ENCODE data around the gene UNC13B.
"Not testable (repeated sequence)": the region's sequence is repeated elsewhere in the genome, so short reads cannot be mapped to it uniquely, and the experiment has no call there.

UNC13B gene

DNA sequence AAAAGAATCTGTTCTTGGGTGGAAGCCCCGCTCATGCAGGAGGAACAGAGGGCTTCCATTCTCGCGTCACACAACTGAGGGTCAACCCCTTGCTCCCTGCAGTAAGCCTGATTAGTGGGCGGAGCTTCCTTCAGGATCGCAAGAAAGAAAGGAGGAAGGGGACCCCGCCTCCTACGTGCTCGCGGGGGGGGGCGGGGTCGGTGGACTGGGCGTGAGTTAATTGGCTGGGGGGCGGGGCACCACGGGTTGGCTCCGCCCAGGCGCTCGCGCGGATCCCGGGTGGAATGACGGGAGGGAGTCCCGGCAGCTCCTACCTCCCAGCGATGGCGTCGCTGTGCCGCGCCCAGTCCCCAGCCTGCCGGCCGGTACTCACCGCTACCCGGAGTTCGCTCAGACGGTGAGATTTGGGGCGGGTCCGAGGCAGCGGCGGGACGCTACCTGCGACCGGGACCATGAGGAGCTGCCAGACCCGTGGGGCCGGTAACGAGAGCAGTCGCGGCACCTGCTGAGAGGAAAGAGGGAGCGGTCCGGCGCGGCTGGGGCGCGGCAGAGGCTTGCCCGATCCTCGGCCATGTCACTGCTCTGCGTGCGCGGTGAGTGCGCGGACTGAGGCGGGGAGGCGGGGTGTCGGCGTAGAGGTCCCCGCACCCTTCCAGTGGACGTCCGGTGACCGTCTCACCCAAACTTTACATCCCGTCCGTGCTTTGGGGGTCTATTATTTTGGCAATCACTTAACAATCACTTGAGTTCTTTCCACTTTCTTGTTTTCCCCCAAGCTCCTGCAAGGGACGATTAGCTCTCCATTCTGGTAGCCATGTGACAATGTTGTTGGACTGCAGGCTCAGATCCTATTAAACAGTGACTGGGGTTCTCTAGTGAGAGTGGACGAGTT, at the start of gene UNC13B:
UNC13B (plus strand) TSS at position 297 of the 892 bp plus-strand sequence; CDS start at position 572, 275 bp downstream.
- DNase-seq, result peak; percentile 59 to 97 (median 89)

DNA sequence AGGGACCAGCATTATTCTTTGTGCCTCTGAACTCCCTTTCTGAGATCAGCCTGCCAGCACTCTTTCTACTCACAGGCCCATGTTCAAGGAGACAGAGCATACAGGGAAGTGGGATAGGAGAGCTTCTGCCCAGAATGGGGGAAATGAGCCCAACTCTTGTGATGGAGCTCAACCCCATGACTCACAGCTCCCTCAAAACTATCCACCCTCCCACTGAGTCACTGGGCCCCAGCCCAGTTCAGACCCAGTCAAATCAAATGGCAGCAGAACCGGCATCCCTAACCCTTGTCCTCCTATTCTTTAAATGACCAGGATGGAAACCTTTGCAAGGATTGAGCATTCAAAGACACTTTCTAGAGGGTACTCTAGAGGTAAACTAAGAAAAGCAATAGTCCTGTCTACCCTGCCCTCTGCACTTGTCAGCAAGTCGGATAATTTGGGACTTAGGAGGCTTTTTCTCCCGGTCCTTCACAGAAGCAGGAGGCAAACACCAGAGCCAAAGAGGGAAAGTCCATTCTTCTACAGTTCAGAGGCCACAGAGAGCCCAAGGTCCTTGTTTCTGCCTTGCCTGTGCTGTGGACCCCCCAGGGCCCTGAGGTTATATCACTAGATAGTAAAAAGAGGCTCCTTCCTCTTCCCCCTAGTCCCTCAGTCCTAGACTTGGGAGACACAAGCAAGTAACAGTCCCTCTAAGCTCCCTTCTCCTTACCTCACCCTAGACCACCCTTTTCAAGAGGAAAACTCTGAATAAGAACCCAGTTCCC, 49.4 kb upstream of the UNC13B start:
- DNase-seq, result peak in 12 of 51 donors; percentile 10 to 54 (median 36)

DNA sequence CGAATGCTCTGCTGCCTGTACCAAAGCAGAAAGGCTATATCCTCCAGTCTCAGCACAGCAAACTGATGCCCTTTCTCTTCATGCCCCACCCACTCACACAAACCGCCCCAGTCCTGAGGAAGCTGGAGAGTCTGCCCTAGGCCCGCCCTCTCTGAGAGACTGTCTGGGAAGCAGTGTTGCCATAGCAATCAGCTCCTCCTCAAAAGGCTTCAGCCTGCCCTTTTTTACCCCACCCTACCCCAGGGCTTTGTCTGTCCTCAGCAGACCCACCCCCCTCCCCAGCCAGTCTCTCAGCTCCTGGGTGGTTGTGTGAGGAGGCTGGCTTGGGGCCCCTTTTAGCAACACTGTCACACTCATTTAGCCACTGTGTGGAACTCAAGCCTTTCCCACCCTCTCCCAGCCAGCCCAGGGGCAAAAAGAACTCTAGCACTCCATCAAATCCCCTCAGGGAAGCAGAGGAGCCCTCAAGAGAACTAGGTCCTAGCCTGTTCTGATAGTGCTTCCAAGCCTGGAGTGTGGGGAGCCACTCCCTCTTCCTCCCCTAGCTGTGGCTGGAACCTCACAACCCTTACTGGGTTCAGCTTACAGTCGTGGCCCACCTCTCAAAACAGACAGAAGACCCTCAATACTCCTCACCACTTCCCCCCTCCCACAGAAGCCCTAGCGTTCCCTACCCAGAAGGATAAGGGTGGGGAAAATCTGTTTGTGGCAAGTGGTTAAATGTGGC, 47.5 kb upstream of the UNC13B start:
- DNase-seq, result peak in 43 of 51 donors; percentile 20 to 91 (median 65)

DNA sequence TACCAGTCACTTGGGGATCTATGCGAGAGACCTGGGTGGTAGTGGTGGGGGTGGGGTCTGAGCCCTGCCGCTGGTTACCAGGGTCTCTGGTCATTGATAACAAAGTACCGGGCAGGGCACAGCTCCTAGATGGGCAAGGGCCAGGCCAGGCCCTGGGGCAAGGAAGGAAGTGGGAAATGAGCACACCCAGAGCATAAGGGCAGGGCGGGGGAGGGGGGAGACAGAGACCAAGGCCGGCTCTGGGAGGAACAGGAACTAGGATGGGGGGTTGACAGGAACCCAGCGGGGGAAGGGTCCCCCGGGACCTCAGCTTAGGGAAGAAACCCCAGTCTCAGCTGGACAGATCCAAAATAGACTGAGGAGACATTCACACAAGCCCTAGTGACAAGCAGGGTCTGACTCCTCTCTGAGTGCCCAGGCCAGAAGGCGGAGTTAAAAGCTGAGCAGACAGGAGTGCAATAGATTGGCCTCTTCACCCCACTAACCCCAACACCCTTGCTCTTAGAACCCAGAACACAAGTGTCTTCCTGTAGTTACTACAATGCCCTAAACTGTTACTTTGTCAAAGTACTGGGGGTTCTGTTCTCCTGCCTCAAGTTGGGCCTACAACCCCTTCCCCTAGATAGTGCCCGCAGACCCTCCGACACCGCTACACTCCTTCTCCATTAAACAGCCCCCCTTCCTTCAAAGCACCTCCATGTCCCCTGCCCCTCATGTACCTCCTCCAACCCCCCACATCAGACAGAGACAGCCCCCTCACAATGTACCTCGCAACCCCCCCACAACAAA, 46.8 kb upstream of the UNC13B start:
- DNase-seq, result peak in 29 of 51 donors; percentile 5 to 52 (median 28)

DNA sequence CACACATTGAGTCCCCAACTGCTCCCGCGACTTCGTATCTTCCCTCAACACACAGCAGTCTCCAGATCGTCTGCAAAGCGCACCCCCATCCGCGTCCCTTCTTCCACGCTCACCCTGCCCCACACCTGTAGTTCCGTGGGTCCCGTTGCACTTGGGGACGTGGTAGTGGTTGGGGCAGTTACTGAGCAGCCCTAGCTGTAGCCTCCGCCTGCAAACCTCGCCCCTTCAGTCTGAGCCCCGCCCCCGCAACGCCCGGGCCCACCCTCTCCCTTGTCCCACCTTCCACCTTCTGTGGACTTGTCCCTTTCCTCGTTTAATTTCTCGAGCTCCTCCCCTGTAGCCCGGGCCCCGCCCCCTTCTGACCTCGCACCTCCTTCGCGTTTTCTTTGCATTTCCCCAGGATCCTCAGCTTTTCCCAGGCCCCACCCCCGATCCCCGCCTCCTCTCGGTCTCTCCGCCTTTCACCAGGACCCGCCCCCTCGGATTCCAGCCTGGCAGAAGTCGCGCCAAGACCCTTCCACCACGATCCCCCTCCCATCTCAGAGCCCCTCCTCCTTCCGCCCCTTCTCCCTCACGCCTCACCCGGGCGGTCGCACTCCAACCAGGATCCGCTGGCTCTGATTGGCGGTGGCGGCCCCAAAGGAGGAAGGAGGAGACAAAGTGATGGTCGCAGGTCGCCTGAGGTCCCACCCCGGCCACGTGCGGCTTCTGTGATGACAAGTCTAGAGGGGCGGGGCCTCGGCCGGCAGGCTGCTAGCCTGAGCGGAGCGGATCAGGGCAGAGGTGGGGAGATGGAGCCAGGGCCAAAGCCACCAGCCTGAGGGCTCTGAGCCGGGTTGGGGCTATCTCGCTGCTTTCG, 45.9 kb upstream of the UNC13B start, which contains the start of gene ATOSB:
ATOSB (minus strand) TSS at position 183 of the 859 bp plus-strand sequence. CDS start 7,588 bp downstream, outside the sequence.
- peak; percentile 27 to 98 (median 88) for DNase-seq

DNA sequence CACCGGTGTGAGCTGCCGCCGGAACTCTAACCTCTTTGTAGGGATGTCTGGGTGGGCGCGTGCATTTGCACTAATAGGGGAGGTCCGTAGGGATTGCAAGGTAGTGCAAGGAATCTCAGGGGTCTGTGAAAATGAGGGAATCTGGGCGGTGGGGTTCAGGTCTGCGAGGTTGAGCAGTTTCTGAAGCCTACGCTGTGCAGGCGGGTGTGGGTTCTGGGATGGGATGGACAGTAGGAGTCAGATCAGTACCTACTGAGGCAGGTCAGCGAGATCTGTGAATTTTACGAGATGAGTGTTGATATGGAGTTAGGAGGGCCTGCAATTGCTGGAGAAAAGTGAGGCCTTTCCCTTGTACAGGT, 45.3 kb upstream of the UNC13B start:
- DNase-seq, result peak in 3 of 51 donors; percentile 43 to 56 (median 52)

DNA sequence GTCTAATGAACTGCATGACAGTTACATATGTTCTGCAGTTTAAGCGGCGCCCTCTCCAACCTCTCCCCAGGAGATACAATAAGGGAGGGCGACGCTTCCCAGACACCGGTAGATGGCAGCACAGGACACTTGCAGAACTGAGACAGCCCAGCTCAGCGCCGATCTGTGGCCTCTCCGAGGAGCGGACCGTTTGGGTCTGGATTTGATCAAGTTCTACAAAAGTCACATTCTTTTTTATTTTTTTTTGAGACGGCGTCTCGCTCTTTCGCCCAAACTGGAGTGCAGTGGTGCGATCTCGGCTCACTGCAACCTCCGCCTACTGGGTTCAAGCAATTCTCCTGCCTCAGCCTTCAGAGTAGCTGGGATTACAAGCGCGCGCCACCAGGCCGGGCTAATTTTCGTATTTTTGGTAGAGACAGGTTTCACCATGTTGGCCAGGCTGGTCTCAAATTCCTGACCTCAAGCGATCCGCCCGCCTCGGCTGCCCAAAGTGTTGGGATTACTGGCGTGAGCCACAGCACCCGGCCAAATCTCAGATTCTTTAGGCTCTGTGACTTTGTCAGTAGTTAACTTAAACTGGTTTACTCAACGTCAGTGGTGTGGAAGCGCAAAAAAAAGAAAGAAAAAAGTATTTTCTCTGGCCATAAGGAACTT, 44.8 kb upstream of the UNC13B start:
- DNase-seq, result peak in 49 of 51 donors; percentile 39 to 92 (median 79)

DNA sequence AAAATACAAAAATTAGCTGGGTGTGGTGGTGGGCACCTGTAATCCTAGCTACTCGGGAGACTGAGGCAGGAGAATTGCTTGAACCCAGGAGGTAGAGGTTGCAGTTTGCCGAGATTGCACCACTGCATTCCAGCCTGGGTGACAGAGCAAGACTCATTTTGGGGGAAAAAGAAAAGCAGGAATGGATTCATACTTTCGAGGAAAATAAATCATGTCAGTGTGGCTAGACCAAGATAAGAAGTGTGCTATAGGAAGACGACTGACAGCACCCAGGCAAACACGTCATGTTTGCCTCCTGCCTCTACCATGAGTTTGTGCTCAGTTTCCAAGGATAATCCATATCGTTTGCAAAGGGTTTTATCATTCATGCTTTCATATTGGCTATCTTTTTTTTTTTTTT, 26.9 kb upstream of the UNC13B start:
- DNase-seq, result no peak

DNA sequence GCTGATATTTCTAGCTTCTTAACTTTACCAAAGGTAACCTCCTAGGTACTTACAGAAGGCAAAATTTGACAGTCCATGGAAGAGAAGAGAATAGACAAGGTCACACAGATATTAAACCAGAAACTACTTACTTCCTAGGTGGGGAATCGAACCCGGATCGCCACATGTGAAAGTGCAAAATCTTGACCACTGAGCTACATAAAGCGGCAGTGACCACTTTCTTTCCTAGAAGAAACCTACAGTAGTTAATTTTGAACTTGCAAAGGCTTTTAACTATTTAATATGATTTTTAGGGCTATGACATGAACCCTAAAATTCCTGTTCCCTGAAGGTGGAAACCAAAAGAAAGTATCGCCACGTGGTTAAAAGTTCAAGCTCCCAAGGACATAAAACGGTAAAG, 25.8 kb upstream of the UNC13B start:
- no peak for DNase-seq

DNA sequence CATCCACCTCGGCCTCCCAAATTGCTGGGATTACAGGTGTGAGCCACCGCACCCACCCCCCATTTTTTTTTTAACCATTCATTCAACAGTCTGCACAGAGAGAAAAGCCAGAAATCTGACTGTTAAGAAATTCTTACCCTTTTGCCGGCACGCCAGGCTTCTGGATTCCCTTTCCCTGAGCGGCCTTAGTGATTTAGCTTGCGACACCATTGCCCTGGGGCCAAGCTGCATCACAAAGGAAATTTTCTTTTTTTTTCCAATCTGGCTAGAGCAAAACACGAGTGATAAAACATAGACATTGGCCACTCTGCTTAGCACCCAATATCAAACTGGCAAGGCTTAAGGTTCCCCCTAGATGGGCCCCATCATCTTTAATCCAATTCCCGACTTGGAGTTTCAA, 24.9 kb upstream of the UNC13B start:
- DNase-seq, result no peak

DNA sequence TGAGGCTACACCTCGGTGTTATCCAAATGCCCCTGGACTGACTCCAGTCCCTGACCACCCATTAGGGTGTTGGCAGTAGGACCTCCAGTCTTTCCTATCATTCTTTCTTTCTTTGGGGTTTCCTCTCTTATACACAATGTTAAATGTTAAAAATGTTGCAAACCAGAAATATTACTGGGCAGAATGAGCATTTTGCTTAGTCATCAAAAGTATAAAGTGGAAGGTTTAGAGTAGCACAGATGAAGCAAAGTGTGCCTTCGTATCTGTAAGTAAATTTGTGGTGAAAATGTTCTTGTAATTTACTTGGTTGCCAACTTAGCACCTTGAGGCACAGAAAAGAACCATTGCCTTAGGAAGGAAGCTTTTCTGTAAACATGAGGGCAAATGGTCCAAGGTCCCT, 21.7 kb upstream of the UNC13B start:
- DNase-seq, result no peak

DNA sequence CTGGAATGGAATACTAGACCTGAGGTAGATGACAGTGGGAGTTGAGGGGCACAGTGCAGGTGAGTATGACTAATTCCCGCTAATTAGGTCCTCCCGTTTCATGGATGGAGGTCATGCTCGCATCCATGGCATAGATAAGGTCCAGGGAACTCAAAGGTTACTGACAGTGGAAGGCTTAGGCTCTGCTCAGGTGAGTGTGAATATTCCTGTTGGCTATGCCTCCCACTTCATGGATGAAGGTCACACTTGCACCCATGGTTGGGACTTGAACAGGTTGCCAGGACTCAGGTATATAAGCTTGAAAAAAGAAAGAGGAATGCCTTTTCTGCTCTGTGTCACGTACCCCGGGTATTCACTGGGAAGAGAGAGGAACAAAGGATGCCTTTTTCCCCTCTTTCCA, 19.8 kb upstream of the UNC13B start:
- no peak for DNase-seq

DNA sequence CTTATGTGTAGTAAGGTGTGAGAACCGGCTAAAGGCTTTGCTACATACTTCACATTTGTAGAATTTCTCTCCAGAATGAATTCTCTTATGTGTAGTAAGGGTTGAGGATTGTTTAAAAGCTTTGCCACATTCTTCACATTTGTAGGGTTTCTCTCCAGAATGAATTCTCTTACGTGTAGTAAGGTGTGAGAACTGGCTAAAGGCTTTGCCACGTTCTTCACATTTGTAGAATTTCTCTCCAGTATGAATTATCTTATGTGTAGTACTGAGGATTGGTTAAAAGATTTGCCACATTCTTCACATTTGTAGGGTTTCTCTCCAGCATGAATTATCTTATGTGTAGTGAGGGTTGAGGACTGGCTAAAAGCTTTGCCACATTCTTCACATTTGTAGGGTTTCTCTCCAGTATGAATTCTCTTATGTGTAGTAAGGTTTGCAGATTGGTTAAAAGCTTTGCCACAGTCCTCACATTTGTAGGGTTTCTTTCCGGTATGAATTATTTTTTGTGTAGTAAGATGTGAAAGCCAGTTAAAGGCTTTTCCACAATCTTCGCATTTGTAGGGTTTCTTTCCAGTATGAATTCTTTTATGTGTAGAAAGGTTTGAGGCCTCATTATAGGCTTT, 13.8 kb upstream of the UNC13B start:
- not testable (repeated sequence) for DNase-seq

DNA sequence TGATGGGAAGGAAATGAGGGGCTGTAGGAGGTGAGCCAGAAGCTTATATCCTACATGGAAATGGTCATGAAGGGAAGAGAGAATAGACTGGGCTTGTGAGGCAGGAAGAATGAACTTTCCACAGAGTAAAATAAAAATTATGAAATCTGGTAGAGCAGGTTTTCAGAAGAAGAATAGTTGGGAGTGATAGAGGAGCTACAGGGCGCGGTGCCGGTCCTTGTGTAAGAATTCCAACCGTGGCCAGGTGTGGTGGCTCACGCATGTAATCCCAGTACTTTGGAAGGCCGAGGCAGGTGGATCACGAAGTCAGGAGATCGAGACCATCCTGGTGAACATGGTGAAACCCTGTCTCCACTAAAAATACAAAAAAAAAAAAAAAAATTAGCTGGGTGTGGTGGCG, 8.9 kb upstream of the UNC13B start:
- no peak for DNase-seq

DNA sequence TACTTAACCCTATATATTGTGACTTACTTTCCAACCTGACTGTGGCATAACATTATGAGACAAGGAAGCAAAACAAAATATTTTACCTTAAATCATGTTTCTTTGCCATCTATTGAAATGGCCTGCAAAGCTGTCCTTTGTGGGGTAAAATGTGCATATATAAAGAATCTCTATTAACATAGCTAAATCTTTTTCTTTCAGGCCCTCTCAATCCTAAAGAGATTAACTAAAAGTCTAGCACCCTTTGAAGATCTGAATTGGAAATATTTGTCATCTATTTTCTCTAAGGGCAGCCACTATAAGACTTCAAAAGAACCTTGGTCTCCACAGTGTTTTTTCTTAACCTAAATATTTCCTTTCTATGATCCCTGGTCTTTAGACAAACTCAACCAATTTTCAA, 5.0 kb upstream of the UNC13B start:
- DNase-seq, result no peak

DNA sequence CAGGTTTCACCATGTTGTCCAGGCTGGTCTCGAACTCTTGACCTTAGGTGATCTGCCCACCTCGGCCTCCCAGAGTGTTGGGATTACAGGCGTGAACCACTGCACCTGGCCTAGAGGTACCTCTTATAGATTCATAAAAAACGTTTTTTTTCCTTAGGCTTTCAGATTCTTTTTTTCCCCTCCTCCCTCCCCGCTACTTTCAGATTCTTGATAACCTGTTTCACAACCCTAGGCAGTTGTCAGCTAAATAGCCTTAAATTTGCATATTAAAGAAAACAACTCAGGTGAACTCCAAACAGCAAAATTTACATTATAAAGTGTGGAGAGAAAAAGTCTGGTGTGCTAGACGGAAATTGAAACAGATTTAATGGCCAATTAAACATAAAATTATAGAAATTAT, 4.0 kb upstream of the UNC13B start:
- not testable (repeated sequence) for DNase-seq

DNA sequence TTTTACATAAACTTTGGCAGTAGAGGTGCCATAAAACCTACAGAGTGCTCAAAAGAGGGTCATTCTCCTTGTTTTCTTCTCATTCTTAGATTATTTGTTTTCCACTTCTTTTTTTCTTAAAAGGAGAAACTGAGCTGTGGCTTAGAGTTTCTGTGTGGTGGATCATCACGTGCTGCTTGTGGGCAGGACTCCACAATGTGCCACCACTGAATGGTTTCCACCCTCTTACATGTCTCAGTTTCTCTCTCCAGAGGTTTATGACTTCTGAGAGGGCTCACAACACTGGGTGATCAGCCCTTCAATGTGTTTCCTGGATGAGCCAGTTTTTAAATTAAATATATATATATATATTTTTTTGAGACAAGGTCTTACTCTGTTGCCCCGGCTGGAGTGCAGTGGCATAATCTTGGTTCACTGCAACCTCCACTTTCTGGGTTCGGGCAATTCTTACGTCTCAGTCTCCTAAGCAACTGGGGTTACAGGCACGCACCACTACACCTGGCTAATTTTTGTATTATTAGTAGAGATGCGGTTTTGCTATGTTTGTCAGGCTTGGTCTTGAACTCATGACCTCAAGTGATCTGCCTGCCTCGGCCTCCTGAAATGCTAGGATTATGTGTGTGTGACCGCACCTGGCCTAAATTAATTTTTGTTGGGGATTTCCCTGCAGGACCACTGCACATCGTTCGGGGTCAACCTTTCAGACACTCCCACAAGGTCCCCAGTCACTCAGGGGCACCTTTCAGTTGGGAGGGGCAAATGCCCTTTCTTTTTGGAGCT, 3.1 kb upstream of the UNC13B start:
- no peak for DNase-seq

All from hypothalamus (tissue), 51 donors.